ENCODE measurements around the gene RNF167.

DNA sequence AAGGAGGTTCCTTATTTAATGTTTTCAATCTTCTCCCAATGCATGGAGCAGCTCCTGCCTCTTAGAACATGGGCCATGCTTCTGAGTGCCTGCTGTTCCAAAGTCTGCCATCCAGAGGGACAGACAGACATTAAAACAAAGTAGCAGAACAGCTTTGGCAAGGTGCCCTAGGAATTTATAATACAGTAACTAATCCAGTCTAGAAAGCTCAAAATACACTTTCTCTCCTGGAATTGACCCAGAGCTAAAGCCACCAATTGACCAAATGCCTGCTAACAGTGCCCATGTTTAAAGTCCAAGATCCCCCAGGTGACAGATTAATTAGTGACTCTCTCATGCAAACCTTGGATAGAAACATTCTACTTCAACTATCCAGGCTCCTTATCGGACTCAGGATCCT, 26.1 kb upstream of the RNF167 start:
- TF ChIP-seq, protein P1, sequence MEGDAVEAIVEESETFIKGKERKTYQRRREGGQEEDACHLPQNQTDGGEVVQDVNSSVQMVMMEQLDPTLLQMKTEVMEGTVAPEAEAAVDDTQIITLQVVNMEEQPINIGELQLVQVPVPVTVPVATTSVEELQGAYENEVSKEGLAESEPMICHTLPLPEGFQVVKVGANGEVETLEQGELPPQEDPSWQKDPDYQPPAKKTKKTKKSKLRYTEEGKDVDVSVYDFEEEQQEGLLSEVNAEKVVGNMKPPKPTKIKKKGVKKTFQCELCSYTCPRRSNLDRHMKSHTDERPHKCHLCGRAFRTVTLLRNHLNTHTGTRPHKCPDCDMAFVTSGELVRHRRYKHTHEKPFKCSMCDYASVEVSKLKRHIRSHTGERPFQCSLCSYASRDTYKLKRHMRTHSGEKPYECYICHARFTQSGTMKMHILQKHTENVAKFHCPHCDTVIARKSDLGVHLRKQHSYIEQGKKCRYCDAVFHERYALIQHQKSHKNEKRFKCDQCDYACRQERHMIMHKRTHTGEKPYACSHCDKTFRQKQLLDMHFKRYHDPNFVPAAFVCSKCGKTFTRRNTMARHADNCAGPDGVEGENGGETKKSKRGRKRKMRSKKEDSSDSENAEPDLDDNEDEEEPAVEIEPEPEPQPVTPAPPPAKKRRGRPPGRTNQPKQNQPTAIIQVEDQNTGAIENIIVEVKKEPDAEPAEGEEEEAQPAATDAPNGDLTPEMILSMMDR (tag by site-specific recombination; IDR thresholded peaks at IDR 0.05), result no peak
- TF ChIP-seq ZNF311 (tag by site-specific recombination; IDR thresholded peaks at IDR 0.05; ENCODE audit: borderline replicate concordance), result no peak
- TF ChIP-seq ZNF274 (IDR thresholded peaks at IDR 0.05; ENCODE audit: low read length), result no peak
- TF ChIP-seq ZNF274 (tag by site-specific recombination; IDR thresholded peaks at IDR 0.05; ENCODE audit: borderline replicate concordance), result no peak
- TF ChIP-seq ZFP41 (tag by site-specific recombination; IDR thresholded peaks at IDR 0.05; ENCODE audit: borderline replicate concordance), result no peak
- TF ChIP-seq ZSCAN16 (tag by site-specific recombination; IDR thresholded peaks at IDR 0.05), result no peak

All from HEK293 (cell line).